ENCODE measurements around the gene MICALL1. TPM values are rescaled to one million over a fixed set of nuclear protein-coding genes. Genes with fewer than 3 reads are reported as not detected.
"Not testable (repeated sequence)": the region's sequence is repeated elsewhere in the genome, so short reads cannot be mapped to it uniquely, and the experiment has no call there.

Gene MICALL1
- total RNA-seq, 2 experiments from 2014 or later = 18.3 to 25.7 TPM

DNA sequence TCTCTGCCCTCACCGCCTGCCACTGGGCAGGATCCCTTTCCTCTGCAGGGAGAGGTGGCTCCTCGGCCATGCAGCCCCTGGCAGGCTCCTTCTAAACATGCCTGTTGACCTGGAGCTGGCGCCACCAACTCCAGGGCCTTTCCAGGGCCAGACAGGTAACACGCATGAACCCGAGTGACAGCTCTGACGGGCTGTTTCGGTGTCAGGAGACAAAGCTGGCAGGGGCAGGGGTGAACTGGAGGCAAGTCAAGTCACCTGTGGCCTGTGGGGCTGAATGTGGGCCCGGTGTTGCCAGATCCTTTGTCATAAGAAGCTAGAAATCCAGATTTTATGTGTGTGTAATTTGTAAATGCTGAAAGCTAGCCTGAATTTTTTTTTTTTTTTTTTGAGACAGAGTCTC is 36.0 kb downstream of the MICALL1 start:
- Histone ChIP-seq H2AFZ (ENCODE audit: low read length) (no peak overlapping the region), H3K4me1 (ENCODE audit: insufficient read depth, low read length, poor library complexity, severe bottlenecking) (no peaks in the 10 kb centered on the region), H3K4me3 (ENCODE audit: low read depth, low read length, poor library complexity, severe bottlenecking) (no peak overlapping the region), H3K27ac (ENCODE audit: low read depth, low read length, poor library complexity, severe bottlenecking) (no peak overlapping the region), H3K79me2 (ENCODE audit: insufficient read depth, low read depth, low read length) (no peaks in the 10 kb centered on the region), H3K9me2 (ENCODE audit: insufficient read depth, low read length) (no peaks in the 10 kb centered on the region), H3K9me3 (ENCODE audit: low read length) (no peaks in the 10 kb centered on the region), H3K4me2 (ENCODE audit: low read length) (no peak overlapping the region), H3K36me3 (ENCODE audit: insufficient read depth, low read length) (peaks cover under 1% of the 10 kb centered on the region; the same call in 1 of the 2 replicates), H4K20me1 (ENCODE audit: insufficient read depth, low read length) (no peaks in the 10 kb centered on the region)
- CTCF ChIA-PET (ENCODE audit: unreplicated experiment) = no interaction called here
- DNase-seq (ENCODE audit: low spot score) = no peak
- TF ChIP-seq EZH2phosphoT487 (IDR thresholded peaks at IDR 0.05; ENCODE audit: borderline replicate concordance, low read depth, low read length) = no peak
- intact Hi-C loops (cut with micrococcal nuclease; ENCODE audit: unreplicated experiment) = no loop called here
- POLR2A ChIA-PET = no interaction called here
- no TSS peak for BruUV-seq (replicated peaks)

- Histone ChIP-seq H3K4me2 (ENCODE audit: low read length) (no peak overlapping the region), H3K4me1 (ENCODE audit: insufficient read depth, low read length, poor library complexity, severe bottlenecking) (no peaks in the 10 kb centered on the region), H3K4me3 (ENCODE audit: low read depth, low read length, poor library complexity, severe bottlenecking) (no peak overlapping the region), H3K9me2 (ENCODE audit: insufficient read depth, low read length) (no peaks in the 10 kb centered on the region), H3K79me2 (ENCODE audit: insufficient read depth, low read depth, low read length) (no peaks in the 10 kb centered on the region), H3K9me3 (ENCODE audit: low read length) (no peaks in the 10 kb centered on the region), H3K36me3 (ENCODE audit: insufficient read depth, low read length) (no peaks in the 10 kb centered on the region), H3K27ac (ENCODE audit: low read depth, low read length, poor library complexity, severe bottlenecking) (no peak overlapping the region), H2AFZ (ENCODE audit: low read length) (no peak overlapping the region), H4K20me1 (ENCODE audit: insufficient read depth, low read length) (no peaks in the 10 kb centered on the region)
- ChIA-PET CTCF (ENCODE audit: unreplicated experiment) (no interaction called here), POLR2A (no interaction called here)
- no TSS peak for BruUV-seq (replicated peaks)
- TF ChIP-seq, protein P1, sequence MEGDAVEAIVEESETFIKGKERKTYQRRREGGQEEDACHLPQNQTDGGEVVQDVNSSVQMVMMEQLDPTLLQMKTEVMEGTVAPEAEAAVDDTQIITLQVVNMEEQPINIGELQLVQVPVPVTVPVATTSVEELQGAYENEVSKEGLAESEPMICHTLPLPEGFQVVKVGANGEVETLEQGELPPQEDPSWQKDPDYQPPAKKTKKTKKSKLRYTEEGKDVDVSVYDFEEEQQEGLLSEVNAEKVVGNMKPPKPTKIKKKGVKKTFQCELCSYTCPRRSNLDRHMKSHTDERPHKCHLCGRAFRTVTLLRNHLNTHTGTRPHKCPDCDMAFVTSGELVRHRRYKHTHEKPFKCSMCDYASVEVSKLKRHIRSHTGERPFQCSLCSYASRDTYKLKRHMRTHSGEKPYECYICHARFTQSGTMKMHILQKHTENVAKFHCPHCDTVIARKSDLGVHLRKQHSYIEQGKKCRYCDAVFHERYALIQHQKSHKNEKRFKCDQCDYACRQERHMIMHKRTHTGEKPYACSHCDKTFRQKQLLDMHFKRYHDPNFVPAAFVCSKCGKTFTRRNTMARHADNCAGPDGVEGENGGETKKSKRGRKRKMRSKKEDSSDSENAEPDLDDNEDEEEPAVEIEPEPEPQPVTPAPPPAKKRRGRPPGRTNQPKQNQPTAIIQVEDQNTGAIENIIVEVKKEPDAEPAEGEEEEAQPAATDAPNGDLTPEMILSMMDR (conservative IDR thresholded peaks at IDR 0.05; ENCODE audit: low read length) = no peak
- TF ChIP-seq EZH2phosphoT487 (IDR thresholded peaks at IDR 0.05; ENCODE audit: borderline replicate concordance, low read depth, low read length) = no peak
- DNase-seq (ENCODE audit: low spot score) = no peak
- intact Hi-C loops (cut with micrococcal nuclease; ENCODE audit: unreplicated experiment) = no loop called here
Measured at GRCh38 chr22:37943136-37943824, 37.2 kb downstream of the MICALL1 start.

DNA sequence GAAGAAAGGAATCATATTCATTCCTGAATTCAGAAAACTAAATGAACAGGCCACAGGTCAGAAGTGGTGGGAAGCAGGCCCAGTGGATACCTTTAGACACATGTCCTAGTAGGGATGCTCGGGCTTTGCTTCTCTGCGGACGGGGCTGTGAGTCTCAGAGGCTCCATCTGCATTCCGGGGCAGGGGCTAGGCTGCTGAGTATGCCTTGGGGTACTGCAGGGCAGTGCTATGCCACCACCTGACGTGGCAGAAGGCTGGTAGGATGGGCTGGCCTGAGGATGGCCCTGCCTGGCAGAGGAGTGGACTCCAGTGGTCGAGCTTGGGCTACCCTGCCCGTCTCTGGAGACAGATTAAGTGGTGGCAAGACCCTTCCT is 37.7 kb downstream of the MICALL1 start:
- no peaks in the 10 kb centered on the region for H3K9me3 ChIP-seq (ENCODE audit: low read length)
- no peak for DNase-seq (ENCODE audit: low spot score)
- no peak overlapping the region for H3K27ac ChIP-seq (ENCODE audit: low read depth, low read length, poor library complexity, severe bottlenecking)
- no peaks in the 10 kb centered on the region for H3K4me1 ChIP-seq (ENCODE audit: insufficient read depth, low read length, poor library complexity, severe bottlenecking)
- H3K9me2 ChIP-seq (ENCODE audit: insufficient read depth, low read length) = no peaks in the 10 kb centered on the region
- POLR2A ChIA-PET = interaction anchor here (0.5 kb wide), 1 partner anchor 46 kb away, joined by 4 read pairs; no protein-coding TSS in a partner anchor
- CTCF ChIA-PET (ENCODE audit: unreplicated experiment) = no interaction called here
- H3K79me2 ChIP-seq (ENCODE audit: insufficient read depth, low read depth, low read length) = no peaks in the 10 kb centered on the region
- intact Hi-C loops (cut with micrococcal nuclease; ENCODE audit: unreplicated experiment) = no loop called here
- H3K4me3 ChIP-seq (ENCODE audit: low read depth, low read length, poor library complexity, severe bottlenecking) = no peak overlapping the region
- BruUV-seq (replicated peaks) = TSS peak; percentile 47
- H3K36me3 ChIP-seq (ENCODE audit: insufficient read depth, low read length) = no peaks in the 10 kb centered on the region
- H3K4me2 ChIP-seq (ENCODE audit: low read length) = no peak overlapping the region
- no peak overlapping the region for H2AFZ ChIP-seq (ENCODE audit: low read length)
- no peak for TF ChIP-seq EZH2phosphoT487 (IDR thresholded peaks at IDR 0.05; ENCODE audit: borderline replicate concordance, low read depth, low read length)
- TF ChIP-seq, protein P1 (conservative IDR thresholded peaks at IDR 0.05; ENCODE audit: low read length) = no peak
- no peaks in the 10 kb centered on the region for H4K20me1 ChIP-seq (ENCODE audit: insufficient read depth, low read length)

- H3K4me1 ChIP-seq (ENCODE audit: insufficient read depth, low read length, poor library complexity, severe bottlenecking); H3K9me2 ChIP-seq (ENCODE audit: insufficient read depth, low read length); CTCF ChIA-PET (ENCODE audit: unreplicated experiment); H3K27ac ChIP-seq (ENCODE audit: low read depth, low read length, poor library complexity, severe bottlenecking); H3K4me2 ChIP-seq (ENCODE audit: low read length); H3K79me2 ChIP-seq (ENCODE audit: insufficient read depth, low read depth, low read length); BruUV-seq (replicated peaks); H2AFZ ChIP-seq (ENCODE audit: low read length); DNase-seq (ENCODE audit: low spot score); H3K36me3 ChIP-seq (ENCODE audit: insufficient read depth, low read length); H3K9me3 ChIP-seq (ENCODE audit: low read length); H4K20me1 ChIP-seq (ENCODE audit: insufficient read depth, low read length); H3K4me3 ChIP-seq (ENCODE audit: low read depth, low read length, poor library complexity, severe bottlenecking); intact Hi-C loops (cut with micrococcal nuclease; ENCODE audit: unreplicated experiment): not testable (repeated sequence)
- POLR2A ChIA-PET = interaction anchor here (0.5 kb wide), 1 partner anchor 47 kb away, joined by 4 read pairs; no protein-coding TSS in a partner anchor
Measured at GRCh38 chr22:37944423-37944822, 38.3 kb downstream of the MICALL1 start.

GRCh38 chr22:37947142-37947795 is 41.2 kb downstream of the MICALL1 start:
- CTCF ChIA-PET (ENCODE audit: unreplicated experiment); H3K27ac ChIP-seq (ENCODE audit: low read depth, low read length, poor library complexity, severe bottlenecking); H2AFZ ChIP-seq (ENCODE audit: low read length); H3K36me3 ChIP-seq (ENCODE audit: insufficient read depth, low read length); BruUV-seq (replicated peaks); H3K4me2 ChIP-seq (ENCODE audit: low read length); intact Hi-C loops (cut with micrococcal nuclease; ENCODE audit: unreplicated experiment); POLR2A ChIA-PET; H3K4me1 ChIP-seq (ENCODE audit: insufficient read depth, low read length, poor library complexity, severe bottlenecking); H4K20me1 ChIP-seq (ENCODE audit: insufficient read depth, low read length); H3K9me3 ChIP-seq (ENCODE audit: low read length); H3K9me2 ChIP-seq (ENCODE audit: insufficient read depth, low read length); DNase-seq (ENCODE audit: low spot score); H3K79me2 ChIP-seq (ENCODE audit: insufficient read depth, low read depth, low read length); H3K4me3 ChIP-seq (ENCODE audit: low read depth, low read length, poor library complexity, severe bottlenecking): not testable (repeated sequence)

Data from OCI-LY7 (cell line).